Posterior cingulate gyrus (tissue), 11 donors: ENCODE data around the gene PAQR4.

Experiments used
- DNase-seq, 10 donors: peaks; one replicate each; pipeline versions ENCODE4 v3.0.0 to v3.0.0-alpha.2; 2020 to 2021; ENCODE audit warnings: mixed read lengths in 3 of 10
- intact Hi-C: fragments of 100-400 bp; cut with DNase I; formaldehyde crosslinking; loops from one replicate; pipeline ENCODE4 v1.15.1; 2023

The PAQR4 gene

GRCh38 chr16:2963723-2964474 lies 5.2 kb upstream of the PAQR4 start, which contains the start of gene KREMEN2:
Gene KREMEN2, plus strand, starts transcription at chr16:2964275. Its CDS starts 246 bp downstream, at chr16:2964521.
- intact Hi-C loops, result no loop called here
- peak in 2 of 10 donors; percentile 82 to 83 for DNase-seq

GRCh38 chr16:2964475-2965336 lies 4.4 kb upstream of the PAQR4 start:
- DNase-seq, result peak in 1 of 10 donors; percentile 67
- intact Hi-C loops, result no loop called here

- intact Hi-C loops, result no loop called here
- no peak for DNase-seq
These were observed 2.9 kb upstream of the PAQR4 start for GRCh38 chr16:2966043-2966807.

- intact Hi-C loops, result no loop called here
- no peak for DNase-seq
These were observed 2.3 kb upstream of the PAQR4 start for GRCh38 chr16:2966808-2967191.

GRCh38 chr16:2967211-2967631 lies 1.9 kb upstream of the PAQR4 start:
- intact Hi-C loops, result no loop called here
- no peak for DNase-seq

GRCh38 chr16:2967721-2968161 lies 1.4 kb upstream of the PAQR4 start:
- intact Hi-C loops, result no loop called here
- DNase-seq, result no peak

- no peak for DNase-seq
- intact Hi-C loops, result no loop called here
These were observed 795 bp upstream of the PAQR4 start for GRCh38 chr16:2968368-2968737.

GRCh38 chr16:2969545-2970521 lies 685 bp downstream of the PAQR4 start:
- peak; percentile 51 to 95 (median 68) for DNase-seq
- intact Hi-C loops, result no loop called here

- intact Hi-C loops, result no loop called here
These were observed 1.4 kb downstream of the PAQR4 start for GRCh38 chr16:2970563-2970962.

GRCh38 chr16:2971134-2971984 lies 2.2 kb downstream of the PAQR4 start:
- no peak for DNase-seq
- intact Hi-C loops, result no loop called here

More at GRCh38 chr16:2970563-2970962, 1.4 kb downstream of the PAQR4 start:
- no peak for DNase-seq

- intact Hi-C loops, result no loop called here
- peak in 1 of 10 donors; percentile 35 for DNase-seq
These were observed 3.0 kb downstream of the PAQR4 start for GRCh38 chr16:2971985-2972784.

GRCh38 chr16:2973093-2973492 lies 3.9 kb downstream of the PAQR4 start:
- intact Hi-C loops, result no loop called here
- peak in 1 of 10 donors; percentile 48 for DNase-seq

GRCh38 chr16:2973605-2974318 lies 4.6 kb downstream of the PAQR4 start:
- intact Hi-C loops, result no loop called here
- no peak for DNase-seq

GRCh38 chr16:2974319-2975056 lies 5.3 kb downstream of the PAQR4 start:
- no peak for DNase-seq
- intact Hi-C loops, result no loop called here

- intact Hi-C loops, result no loop called here
- DNase-seq, result no peak
These were observed 6.1 kb downstream of the PAQR4 start for GRCh38 chr16:2975161-2975795.

GRCh38 chr16:2976201-2976600 lies 7.1 kb downstream of the PAQR4 start:
- DNase-seq, result peak in 1 of 10 donors; percentile 37
- intact Hi-C loops, result no loop called here
